ENCODE measurements around the gene KCTD4. TPM values are rescaled to one million over a fixed set of nuclear protein-coding genes. Genes with fewer than 3 reads are reported as not detected.

KCTD4 gene
- total RNA-seq, 4 donors from 2014 or later, result not detected

DNA sequence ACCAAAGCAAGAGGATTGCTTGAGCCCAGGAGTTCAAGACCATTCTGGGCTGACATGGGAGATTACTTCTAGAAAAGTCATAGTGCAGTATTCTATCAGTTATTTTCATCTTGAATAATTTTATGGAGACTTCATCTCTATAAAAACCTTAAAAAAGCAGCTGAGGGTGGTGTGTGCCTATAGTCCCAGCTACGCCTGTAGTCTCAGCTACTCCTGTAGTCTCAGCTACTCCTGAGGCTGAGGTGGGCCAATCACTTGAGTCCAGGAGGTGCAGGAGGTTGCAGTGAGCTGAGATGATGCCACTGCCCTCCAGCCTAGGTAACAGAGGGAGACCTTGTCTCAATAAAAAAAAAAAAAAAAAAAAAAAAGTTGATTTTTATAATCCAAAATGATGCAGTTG, 22.1 kb upstream of the KCTD4 start:
- H3K4me3 ChIP-seq, result no peak overlapping the region
- no peaks in the 10 kb centered on the region for H3K36me3 ChIP-seq
- no peaks in the 10 kb centered on the region for H3K9me3 ChIP-seq
- no peak for TF ChIP-seq POLR2A (IDR thresholded peaks at IDR 0.05)
- TF ChIP-seq, protein P1, sequence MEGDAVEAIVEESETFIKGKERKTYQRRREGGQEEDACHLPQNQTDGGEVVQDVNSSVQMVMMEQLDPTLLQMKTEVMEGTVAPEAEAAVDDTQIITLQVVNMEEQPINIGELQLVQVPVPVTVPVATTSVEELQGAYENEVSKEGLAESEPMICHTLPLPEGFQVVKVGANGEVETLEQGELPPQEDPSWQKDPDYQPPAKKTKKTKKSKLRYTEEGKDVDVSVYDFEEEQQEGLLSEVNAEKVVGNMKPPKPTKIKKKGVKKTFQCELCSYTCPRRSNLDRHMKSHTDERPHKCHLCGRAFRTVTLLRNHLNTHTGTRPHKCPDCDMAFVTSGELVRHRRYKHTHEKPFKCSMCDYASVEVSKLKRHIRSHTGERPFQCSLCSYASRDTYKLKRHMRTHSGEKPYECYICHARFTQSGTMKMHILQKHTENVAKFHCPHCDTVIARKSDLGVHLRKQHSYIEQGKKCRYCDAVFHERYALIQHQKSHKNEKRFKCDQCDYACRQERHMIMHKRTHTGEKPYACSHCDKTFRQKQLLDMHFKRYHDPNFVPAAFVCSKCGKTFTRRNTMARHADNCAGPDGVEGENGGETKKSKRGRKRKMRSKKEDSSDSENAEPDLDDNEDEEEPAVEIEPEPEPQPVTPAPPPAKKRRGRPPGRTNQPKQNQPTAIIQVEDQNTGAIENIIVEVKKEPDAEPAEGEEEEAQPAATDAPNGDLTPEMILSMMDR (IDR thresholded peaks at IDR 0.05), result no peak
- intact Hi-C loops (cut with DNase I; ENCODE audit: low total_unique reads), result no loop called here
- DNase-seq, result no peak
- H3K27me3 ChIP-seq, result no peaks in the 10 kb centered on the region
- H3K4me1 ChIP-seq, result no peaks in the 10 kb centered on the region
- no peak overlapping the region for H3K27ac ChIP-seq

DNA sequence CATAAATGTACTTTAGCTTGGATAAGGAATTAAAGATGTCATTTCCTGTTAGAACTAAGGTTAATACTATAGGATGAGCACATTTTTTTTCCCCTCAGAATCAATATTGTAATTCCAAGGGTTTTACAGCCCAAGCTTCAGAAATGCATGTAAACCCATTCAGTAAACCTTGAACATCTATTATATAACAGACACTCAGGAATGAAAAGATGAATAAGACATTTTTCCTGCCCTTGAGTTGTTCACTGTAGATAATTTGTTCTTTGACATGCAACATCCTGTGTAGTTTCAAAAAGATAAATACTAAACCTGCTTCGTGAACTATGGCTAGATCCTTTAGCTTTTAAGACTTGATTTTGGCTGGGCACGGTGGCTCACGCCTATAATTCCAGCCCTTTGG, 21.7 kb upstream of the KCTD4 start:
- no peak for DNase-seq
- no peak overlapping the region for H3K4me3 ChIP-seq
- TF ChIP-seq, protein P1 (IDR thresholded peaks at IDR 0.05), result no peak
- no peak for TF ChIP-seq POLR2A (IDR thresholded peaks at IDR 0.05)
- no peaks in the 10 kb centered on the region for H3K36me3 ChIP-seq
- no peaks in the 10 kb centered on the region for H3K27me3 ChIP-seq
- no peaks in the 10 kb centered on the region for H3K4me1 ChIP-seq
- no peaks in the 10 kb centered on the region for H3K9me3 ChIP-seq
- no peak overlapping the region for H3K27ac ChIP-seq
- intact Hi-C loops (cut with DNase I; ENCODE audit: low total_unique reads), result no loop called here

DNA sequence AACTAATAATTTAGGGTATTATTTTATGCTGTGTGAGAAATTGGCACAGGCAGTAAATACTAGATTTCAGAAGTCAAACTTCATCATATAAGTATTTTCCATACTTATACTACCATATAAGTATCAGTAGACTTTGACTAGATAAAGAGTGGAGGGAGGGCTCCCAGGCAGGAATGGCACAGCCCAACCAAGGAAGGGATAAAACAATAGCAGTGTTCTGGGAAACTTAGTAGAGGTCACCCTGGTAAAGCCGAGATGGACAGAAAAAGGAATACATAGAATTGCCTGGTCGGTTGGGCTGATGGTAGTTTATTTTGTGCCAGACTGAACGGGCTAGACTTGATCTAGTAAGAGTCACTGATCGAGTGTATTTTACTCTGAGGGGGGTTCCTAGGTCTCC, 19.6 kb upstream of the KCTD4 start:
- no peaks in the 10 kb centered on the region for H3K4me1 ChIP-seq
- H3K4me3 ChIP-seq, result no peak overlapping the region
- H3K27ac ChIP-seq, result no peak overlapping the region
- TF ChIP-seq, protein P1 (IDR thresholded peaks at IDR 0.05), result no peak
- no peak for TF ChIP-seq POLR2A (IDR thresholded peaks at IDR 0.05)
- intact Hi-C loops (cut with DNase I; ENCODE audit: low total_unique reads), result no loop called here
- H3K36me3 ChIP-seq, result no peaks in the 10 kb centered on the region
- no peaks in the 10 kb centered on the region for H3K9me3 ChIP-seq
- H3K27me3 ChIP-seq, result no peaks in the 10 kb centered on the region
- no peak for DNase-seq

DNA sequence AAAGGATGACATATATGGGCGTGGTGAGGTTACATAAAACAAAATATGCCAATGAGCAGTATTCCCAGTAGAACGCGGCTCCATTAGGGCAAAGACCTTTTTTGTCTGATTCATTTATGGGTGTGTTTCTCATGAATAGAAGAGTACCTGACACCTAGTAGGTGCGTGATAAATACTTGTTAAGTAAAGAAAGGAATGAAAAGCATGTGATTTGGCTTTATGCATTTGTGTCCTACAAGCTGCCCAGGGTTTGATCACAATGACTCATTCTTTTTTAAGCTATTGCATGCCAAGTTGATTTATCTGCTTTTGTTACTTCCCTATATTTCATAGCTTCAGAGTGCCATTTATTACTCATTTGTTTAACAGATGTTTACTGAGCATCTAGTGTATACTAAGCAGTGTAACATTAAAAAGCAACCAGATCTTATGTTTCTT, 19.1 kb upstream of the KCTD4 start:
- no peak for DNase-seq
- Histone ChIP-seq H3K27me3 (no peaks in the 10 kb centered on the region), H3K4me1 (no peaks in the 10 kb centered on the region), H3K36me3 (no peaks in the 10 kb centered on the region), H3K27ac (no peak overlapping the region), H3K9me3 (no peaks in the 10 kb centered on the region), H3K4me3 (no peak overlapping the region)
- TF ChIP-seq, protein P1 (IDR thresholded peaks at IDR 0.05), result no peak
- TF ChIP-seq POLR2A (IDR thresholded peaks at IDR 0.05), result no peak
- intact Hi-C loops (cut with DNase I; ENCODE audit: low total_unique reads), result no loop called here

DNA sequence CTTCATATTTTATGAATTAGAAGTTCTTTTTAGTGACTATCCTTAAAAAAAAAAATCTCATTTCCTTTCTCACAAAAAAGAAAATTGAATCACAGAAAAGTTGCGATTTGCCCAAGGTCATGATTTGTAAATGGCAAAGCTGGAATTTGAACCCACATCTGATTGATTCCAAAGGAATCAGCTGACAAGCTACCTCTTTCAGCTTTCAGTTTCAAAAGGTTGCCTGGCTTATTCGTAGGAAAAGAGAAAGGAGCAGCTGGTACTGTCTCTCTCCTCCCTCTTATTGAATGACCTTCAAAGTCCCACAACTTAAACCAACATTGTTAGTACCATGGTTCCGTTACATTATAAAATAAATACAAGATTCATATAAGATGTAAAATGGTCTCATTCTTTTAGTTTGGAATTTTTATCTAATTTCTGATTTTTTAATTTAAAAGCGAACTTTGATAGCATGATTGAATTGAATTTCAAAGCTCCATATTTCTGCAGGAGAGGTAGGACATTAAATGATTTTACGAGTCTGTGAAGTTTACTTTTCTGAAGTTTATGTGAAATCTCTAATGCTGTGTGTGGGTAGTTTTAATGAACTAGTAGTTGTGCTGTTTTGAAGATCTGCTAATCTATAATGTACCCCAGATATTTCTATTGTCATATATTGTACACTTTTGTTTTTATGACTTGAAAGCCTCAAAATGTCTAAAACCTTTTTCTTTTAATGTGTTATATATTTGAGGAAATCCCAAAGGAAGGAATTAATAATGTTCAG, 18.5 kb upstream of the KCTD4 start:
- DNase-seq, result no peak
- TF ChIP-seq, protein P1 (IDR thresholded peaks at IDR 0.05), result no peak
- TF ChIP-seq POLR2A (IDR thresholded peaks at IDR 0.05), result no peak
- Histone ChIP-seq H3K36me3 (no peaks in the 10 kb centered on the region), H3K27ac (no peak overlapping the region), H3K4me1 (no peaks in the 10 kb centered on the region), H3K9me3 (no peaks in the 10 kb centered on the region), H3K27me3 (no peaks in the 10 kb centered on the region), H3K4me3 (no peak overlapping the region)
- intact Hi-C loops (cut with DNase I; ENCODE audit: low total_unique reads), result no loop called here
